Measurements from ENCODE around the gene MAB21L4.

MAB21L4 gene

DNA sequence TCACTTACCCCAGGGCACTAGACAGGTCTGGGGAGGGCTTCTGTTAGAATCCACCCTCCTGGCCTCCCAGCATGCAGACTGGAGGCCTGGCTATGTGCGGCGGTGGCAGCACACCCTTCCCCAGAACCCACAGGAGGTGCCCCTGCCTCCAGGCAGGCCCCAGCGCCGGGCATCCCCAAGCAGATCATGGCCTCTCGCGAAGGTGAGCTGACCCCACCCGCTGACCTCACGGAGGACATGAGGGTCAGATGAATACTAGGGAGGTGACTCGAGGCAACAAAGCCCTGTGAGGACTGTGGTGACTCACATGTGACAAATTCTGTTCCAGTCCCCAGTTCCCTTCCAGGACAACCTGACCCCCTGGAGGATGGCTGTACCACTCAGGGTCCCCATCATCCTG, 1.9 kb downstream of the MAB21L4 start:
- TF ChIP-seq, protein P1, sequence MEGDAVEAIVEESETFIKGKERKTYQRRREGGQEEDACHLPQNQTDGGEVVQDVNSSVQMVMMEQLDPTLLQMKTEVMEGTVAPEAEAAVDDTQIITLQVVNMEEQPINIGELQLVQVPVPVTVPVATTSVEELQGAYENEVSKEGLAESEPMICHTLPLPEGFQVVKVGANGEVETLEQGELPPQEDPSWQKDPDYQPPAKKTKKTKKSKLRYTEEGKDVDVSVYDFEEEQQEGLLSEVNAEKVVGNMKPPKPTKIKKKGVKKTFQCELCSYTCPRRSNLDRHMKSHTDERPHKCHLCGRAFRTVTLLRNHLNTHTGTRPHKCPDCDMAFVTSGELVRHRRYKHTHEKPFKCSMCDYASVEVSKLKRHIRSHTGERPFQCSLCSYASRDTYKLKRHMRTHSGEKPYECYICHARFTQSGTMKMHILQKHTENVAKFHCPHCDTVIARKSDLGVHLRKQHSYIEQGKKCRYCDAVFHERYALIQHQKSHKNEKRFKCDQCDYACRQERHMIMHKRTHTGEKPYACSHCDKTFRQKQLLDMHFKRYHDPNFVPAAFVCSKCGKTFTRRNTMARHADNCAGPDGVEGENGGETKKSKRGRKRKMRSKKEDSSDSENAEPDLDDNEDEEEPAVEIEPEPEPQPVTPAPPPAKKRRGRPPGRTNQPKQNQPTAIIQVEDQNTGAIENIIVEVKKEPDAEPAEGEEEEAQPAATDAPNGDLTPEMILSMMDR (IDR thresholded peaks at IDR 0.05; ENCODE audit: extremely low read depth, missing control alignments) = no peak
- DNase-seq (ENCODE audit: low spot score) = no peak

DNA sequence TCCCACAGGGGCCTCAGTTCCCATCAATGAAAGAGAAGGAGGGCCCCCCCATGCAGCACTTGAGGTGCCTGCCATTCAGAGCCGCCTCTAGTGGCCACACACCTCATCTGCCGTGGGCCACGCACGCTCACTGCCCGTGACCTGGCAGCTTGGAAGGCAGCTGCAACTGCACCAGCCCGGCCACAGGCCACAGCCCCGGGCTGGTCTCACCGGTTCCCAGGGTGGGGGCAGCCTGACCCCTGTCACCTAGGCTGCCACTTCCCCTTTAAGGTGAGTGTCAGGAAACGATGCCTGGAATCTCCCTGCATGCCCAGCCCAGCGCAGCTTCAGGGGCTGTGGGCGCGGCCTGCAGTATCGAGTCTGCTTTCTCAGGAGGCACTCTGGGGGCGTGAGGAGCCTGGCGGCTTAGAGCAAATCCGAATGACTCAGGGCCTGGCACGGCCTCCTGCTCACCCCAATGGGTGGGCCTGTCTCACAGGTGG, 2.6 kb downstream of the MAB21L4 start:
- TF ChIP-seq, protein P1 (IDR thresholded peaks at IDR 0.05; ENCODE audit: extremely low read depth, missing control alignments) = no peak
- DNase-seq (ENCODE audit: low spot score) = no peak

DNA sequence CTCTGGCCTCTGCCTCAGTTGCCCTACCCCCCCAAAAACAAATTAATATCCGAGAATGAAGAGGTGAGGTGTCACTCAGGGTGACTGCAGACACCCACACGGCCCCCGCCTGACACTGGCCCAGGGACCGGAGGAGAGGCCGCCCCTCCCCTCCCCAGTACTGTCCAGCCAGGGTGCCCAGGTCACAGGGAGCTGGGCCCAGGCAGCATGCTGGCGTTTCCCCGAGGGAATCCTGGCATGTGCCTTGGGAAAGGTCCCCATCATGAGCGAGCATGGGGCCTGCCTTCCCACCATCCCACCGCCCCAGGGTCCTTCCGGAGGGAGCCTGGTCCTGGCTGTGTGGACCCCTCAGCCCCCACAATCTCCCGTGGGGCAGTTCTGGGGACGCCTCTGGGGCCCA, 3.0 kb downstream of the MAB21L4 start:
- TF ChIP-seq, protein P1 (IDR thresholded peaks at IDR 0.05; ENCODE audit: extremely low read depth, missing control alignments) = no peak
- no peak for DNase-seq (ENCODE audit: low spot score)

DNA sequence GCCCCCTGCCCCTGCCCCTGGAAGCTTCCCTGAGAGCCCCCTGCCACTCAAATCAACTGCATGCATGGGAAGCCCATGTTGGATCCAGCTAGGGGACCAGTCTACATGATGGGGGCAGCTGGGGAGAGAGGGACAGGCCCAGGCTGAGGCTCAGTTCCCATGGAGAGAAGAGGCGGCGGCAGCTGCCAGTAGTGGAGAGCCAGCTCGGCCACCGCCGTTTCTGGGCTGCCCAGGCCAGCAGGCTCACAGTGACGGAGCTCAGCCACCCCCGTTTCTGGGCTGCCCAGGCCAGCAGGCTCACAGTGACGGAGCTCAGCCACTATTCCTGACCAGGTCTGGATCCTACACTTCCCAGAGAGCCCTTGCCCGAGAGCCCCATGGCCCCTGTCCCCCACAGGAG, 3.6 kb downstream of the MAB21L4 start:
- no peak for DNase-seq (ENCODE audit: low spot score)
- TF ChIP-seq, protein P1 (IDR thresholded peaks at IDR 0.05; ENCODE audit: extremely low read depth, missing control alignments) = no peak

DNA sequence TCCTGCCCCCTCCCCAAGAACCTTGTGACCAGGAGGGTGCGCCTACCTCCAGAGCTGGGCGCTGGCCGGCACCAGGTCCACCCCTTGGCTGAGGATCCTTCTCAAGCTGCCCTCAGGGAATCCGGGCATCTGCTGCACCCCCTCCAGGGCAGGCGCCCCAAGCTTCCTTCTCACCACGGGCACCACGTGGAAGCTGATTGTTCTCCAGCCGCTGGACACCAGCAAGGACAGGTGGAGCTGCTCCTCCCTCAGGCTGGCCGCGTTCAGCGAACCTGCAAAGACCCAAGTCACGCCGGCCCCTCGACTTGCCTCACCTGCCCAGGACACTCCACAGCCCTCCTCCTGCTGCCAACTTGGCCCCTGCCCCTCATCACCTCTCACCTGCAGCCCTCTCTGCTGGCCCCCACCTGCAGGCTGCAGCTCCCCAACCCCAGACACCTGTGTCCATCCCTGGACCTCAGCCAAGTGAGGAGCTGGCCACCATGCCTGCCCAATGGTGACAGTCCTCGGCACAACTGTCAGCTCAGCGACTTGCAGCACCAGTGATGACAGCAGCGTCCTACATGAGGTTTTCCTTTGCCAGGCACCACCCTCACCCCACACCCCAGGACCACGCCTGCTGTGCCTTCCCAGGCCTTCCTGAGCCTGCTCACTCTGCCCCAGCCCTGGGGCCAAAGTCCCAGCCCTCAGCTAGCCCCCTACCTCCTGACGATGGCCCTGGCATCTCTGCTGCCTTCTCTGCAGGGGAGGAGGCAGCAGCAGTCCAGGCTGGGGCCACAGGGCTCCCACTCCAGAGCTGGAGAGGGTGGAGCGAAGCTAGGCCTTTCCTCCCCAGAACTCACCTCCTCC, 4.2 kb downstream of the MAB21L4 start:
- TF ChIP-seq, protein P1 (IDR thresholded peaks at IDR 0.05; ENCODE audit: extremely low read depth, missing control alignments) = no peak
- DNase-seq (ENCODE audit: low spot score) = no peak

DNA sequence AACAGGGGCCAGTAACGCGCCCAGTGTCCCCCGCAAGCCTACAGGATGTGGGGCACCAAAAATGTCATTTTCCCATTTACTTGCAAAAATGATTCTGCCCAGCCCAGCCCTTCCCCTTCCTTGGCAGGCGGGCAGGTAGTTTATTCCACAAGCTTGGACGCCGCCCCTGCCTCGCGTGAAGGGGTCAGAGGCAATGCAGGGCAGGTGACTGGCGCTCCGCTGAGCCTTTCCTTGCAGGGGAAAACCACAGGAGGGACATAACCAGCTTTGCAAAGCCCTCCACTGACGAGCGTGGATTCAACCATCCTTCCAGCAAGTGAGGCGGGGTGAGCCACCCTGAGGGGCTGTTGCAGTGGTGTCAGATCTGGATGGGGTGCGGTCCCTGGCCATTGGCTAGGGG, 5.3 kb downstream of the MAB21L4 start:
- DNase-seq (ENCODE audit: low spot score) = no peak
- TF ChIP-seq, protein P1 (IDR thresholded peaks at IDR 0.05; ENCODE audit: extremely low read depth, missing control alignments) = no peak

Measured in GM20000 (cell line).